K562 (cell line): ENCODE data around the gene ADPRM. TPM values are rescaled to one million over a fixed set of nuclear protein-coding genes. Genes with fewer than 3 reads are reported as not detected.

Experiments
- ATAC-seq: fragments of 200-7000 bp; cut with Tn5 transposase; 3 replicates; pipeline ENCODE4 v1.9.1; 2020; ENCODE audit warnings: moderate library complexity
- BruUV-seq: library from RNA; stranded (reverse); fragments of 400-500 nt; replicated peaks from 2 replicates; lab custom pipeline; 2021; lab: Mats Ljungman, UMichigan
- CTCF ChIA-PET: fragments of 300-600 bp; formaldehyde crosslinking; extraction: SDS; loops from one replicate; lab custom pipeline; 2021; ENCODE audit warnings: low intra/inter-chr PET ratio; lab: Yijun Ruan, JAX
- POLR2A ChIA-PET: fragments of 300-600, 350-650 bp; sonication (Branson Sonifier 250); formaldehyde crosslinking; extraction: SDS; loops from one replicate; lab custom pipeline; 2021; ENCODE audit warnings: antibody characterized with exemption, inconsistent platforms; lab: Yijun Ruan, JAX
- DNase-seq, 4 experiments: peaks; one replicate each; pipeline versions ENCODE4 v3.0.0 to v3.0.0-alpha.2; 2011 to 2018; ENCODE audit warnings: low spot score in 3 of 4, mixed read lengths in 3 of 4; ENCODE audit errors: extremely low read depth in 1 of 4
- FAIRE-seq: peaks from 2 replicates; lab custom pipeline; 2011; peaks lifted over from hg19 to GRCh38; lab: Jason Lieb, UNC
- H2AFZ ChIP-seq: 2 replicates; pipeline ENCODE4 v1.6.0; 2011; ENCODE audit warnings: low read depth, low read length, control low read depth, inconsistent platforms
- H3K27ac ChIP-seq: fragments of 200-600 bp; 3 replicates; pipeline ENCODE4 v1.8.0; 2011; ENCODE audit warnings: low read depth, mild to moderate bottlenecking, control low read depth, inconsistent platforms, low read length, moderate library complexity, mixed read lengths; ENCODE audit errors: extremely low read depth
- H3K27me3 ChIP-seq, 2 experiments: fragments of 300-600 bp in 1 of 2; 2 replicates in 1 of 2; 3 replicates in 1 of 2; pipeline versions ENCODE4 v1.6.0 to v1.8.0; 2011; ENCODE audit warnings: inconsistent platforms in 2 of 2, low read length in 2 of 2, mild to moderate bottlenecking in 1 of 2, mixed read lengths in 1 of 2, moderate library complexity in 1 of 2; ENCODE audit not compliant: control insufficient read depth in 2 of 2, insufficient read depth in 2 of 2
- H3K36me3 ChIP-seq: fragments of 300-600 bp; 3 replicates; pipeline ENCODE4 v1.8.0; 2011; ENCODE audit warnings: mild to moderate bottlenecking, low read length, inconsistent platforms; ENCODE audit not compliant: control insufficient read depth, insufficient read depth
- H3K4me1 ChIP-seq, 2 experiments: fragments of 200-600 bp in 1 of 2; replicated peaks in 1 of 2; 2 replicates in 1 of 2; 3 replicates in 1 of 2; pipeline versions ENCODE4 v1.5.1 to v1.8.0; 2011; ENCODE audit warnings: inconsistent platforms in 2 of 2, low read length in 2 of 2, mild to moderate bottlenecking in 1 of 2, mixed read lengths in 1 of 2, moderate library complexity in 1 of 2; ENCODE audit not compliant: control insufficient read depth in 2 of 2, insufficient read depth in 2 of 2
- H3K4me2 ChIP-seq: 2 replicates; pipeline ENCODE4 v1.6.1; 2011; ENCODE audit warnings: low read length, control low read depth, inconsistent platforms, mixed read lengths; ENCODE audit not compliant: insufficient read depth
- H3K4me3 ChIP-seq: fragments of 200-600 bp; sonication (generic), shearing (Covaris generic); 2 replicates; pipeline ENCODE4 v1.5.1; 2016; ENCODE audit warnings: control low read depth, inconsistent platforms
- H3K79me2 ChIP-seq: fragments of 200-600 bp; 3 replicates; pipeline ENCODE4 v1.8.0; 2011; ENCODE audit warnings: low read length, inconsistent platforms; ENCODE audit not compliant: control insufficient read depth, insufficient read depth
- H3K9ac ChIP-seq, 2 experiments: 2 replicates each; pipeline versions ENCODE4 v1.6.0 to v1.6.1; 2011; ENCODE audit warnings: low read depth in 2 of 2, low read length in 2 of 2, control low read depth in 1 of 2, inconsistent platforms in 1 of 2, mild to moderate bottlenecking in 1 of 2, mixed read lengths in 1 of 2; ENCODE audit not compliant: insufficient read depth in 1 of 2
- H3K9me1 ChIP-seq: one replicate; pipeline ENCODE4 v1.6.0; 2011; ENCODE audit warnings: inconsistent platforms, mild to moderate bottlenecking, low read length, moderate library complexity; ENCODE audit not compliant: control insufficient read depth, insufficient read depth
- H3K9me3 ChIP-seq: replicated peaks from 2 replicates; pipeline ENCODE4 v1.5.1; 2011; ENCODE audit warnings: low read depth, low read length, inconsistent platforms; ENCODE audit not compliant: control insufficient read depth, insufficient read depth
- H4K20me1 ChIP-seq: replicated peaks from 2 replicates; pipeline ENCODE4 v1.6.1; 2011; ENCODE audit warnings: low read length, inconsistent platforms, mixed read lengths; ENCODE audit not compliant: control insufficient read depth, insufficient read depth
- CCAR2 ChIP-seq: fragments of 200-400 bp; formaldehyde crosslinking; IDR thresholded peaks from 2 replicates; pipeline ENCODE4 v1.6.1; 2017; ENCODE audit warnings: mild to moderate bottlenecking, low read depth, low read length
- GABPB1 ChIP-seq: sonication (generic); formaldehyde crosslinking; IDR thresholded peaks from 2 replicates; pipeline ENCODE4 v1.8.0; 2022; ENCODE audit warnings: mild to moderate bottlenecking, missing genetic modification reagents
- HDAC2 ChIP-seq: fragments of 450-650 bp; IDR thresholded peaks from 2 replicates; pipeline ENCODE4 v1.6.1; 2016; ENCODE audit warnings: mild to moderate bottlenecking
- HDAC6 ChIP-seq: IDR thresholded peaks from 2 replicates; pipeline ENCODE4 v1.6.1; 2012; ENCODE audit warnings: low read depth, mild to moderate bottlenecking, control low read depth, inconsistent platforms, low read length, moderate library complexity
- HNRNPK ChIP-seq: fragments of 200-400 bp; formaldehyde crosslinking; IDR thresholded peaks from one replicate; pipeline ENCODE4 v1.6.1; 2018; ENCODE audit warnings: mild to moderate bottlenecking, low read depth, low read length; ENCODE audit not compliant: poor library complexity, severe bottlenecking
- KDM2B ChIP-seq: fragments of 250-450 bp; sonication (Bioruptor Pico); IDR thresholded peaks from 2 replicates; pipeline ENCODE4 v1.8.0; 2021; ENCODE audit warnings: mild to moderate bottlenecking, moderate library complexity
- KLF1 ChIP-seq: fragments of 450-650 bp; IDR thresholded peaks from 2 replicates; pipeline ENCODE4 v1.6.1; 2016; ENCODE audit warnings: missing genetic modification characterization, missing compliant biosample characterization
- MAFG ChIP-seq: fragments of 450-650 bp; conservative IDR thresholded peaks from 2 replicates; pipeline ENCODE4 v1.6.1; 2016; ENCODE audit warnings: missing genetic modification characterization, missing compliant biosample characterization
- MECOM ChIP-seq: fragments of 250-450 bp; sonication (Bioruptor Pico); IDR thresholded peaks from 2 replicates; pipeline ENCODE4 v1.8.0; 2022; ENCODE audit warnings: inconsistent platforms
- MEIS2 ChIP-seq: fragments of 450-650 bp; IDR thresholded peaks from 2 replicates; pipeline ENCODE4 v1.6.1; 2014; ENCODE audit warnings: mild to moderate bottlenecking; ENCODE audit not compliant: partially characterized antibody
- POLR2AphosphoS5 ChIP-seq: IDR thresholded peaks from 2 replicates; pipeline ENCODE4 v1.6.1; 2011; ENCODE audit warnings: mild to moderate bottlenecking, low read depth, low read length, moderate library complexity; ENCODE audit not compliant: control insufficient read depth, insufficient read depth
- POLR2B ChIP-seq: fragments of 450-650 bp; IDR thresholded peaks from 2 replicates; pipeline ENCODE4 v1.6.1; 2018; ENCODE audit warnings: low read depth; ENCODE audit not compliant: partially characterized antibody
- TBL1XR1 ChIP-seq, 2 experiments: IDR thresholded peaks; 2 replicates each; pipeline ENCODE4 v1.6.1; 2012; ENCODE audit warnings: improper control_type of control experiment in 2 of 2, low read length in 2 of 2, mild to moderate bottlenecking in 1 of 2
- UBTF ChIP-seq, 2 experiments: IDR thresholded peaks; 2 replicates each; pipeline ENCODE4 v1.6.1; 2012; ENCODE audit warnings: improper control_type of control experiment in 2 of 2, low read depth in 2 of 2, low read length in 2 of 2, borderline replicate concordance in 1 of 2
- YBX1 ChIP-seq: fragments of 450-650 bp; IDR thresholded peaks from 2 replicates; pipeline ENCODE4 v1.7.1; 2016; ENCODE audit warnings: mild to moderate bottlenecking
- WGBS: fragments of 100-300 bp; shearing (Covaris generic); methylation state at CpG from one replicate; pipeline ENCODE4 v1.1.6; 2016; ENCODE audit warnings: low coverage, mixed read lengths; ENCODE audit not compliant: insufficient coverage; ENCODE audit errors: missing lambda C conversion rate; 5-methylcytosine and 5-hydroxymethylcytosine counted together
- in situ Hi-C: fragments of 300-500 bp; cut with MboI; formaldehyde crosslinking; loops from 4 replicates; pipeline ENCODE4 v1.15.0; 2018; ENCODE audit warnings: inconsistent platforms, mixed read lengths
- intact Hi-C: fragments of 100-400 bp; cut with micrococcal nuclease; formaldehyde crosslinking; loops from 2 replicates; pipeline ENCODE4 v1.14.2; 2022
- polyA plus RNA-seq, 8 experiments: library from polyadenylated mRNA; depleted of rRNA in 4 of 8; stranded (reverse) in 5 of 8; unstranded in 3 of 8; fragments of >200 nt; fragmentation: Nextera tagmentation in 2 of 8; fragmentation: Illumina TruSeq in 1 of 8; extraction: Ambion mirVana in 2 of 8; extraction: Trizol in 1 of 8; gene quantifications; 2 replicates each; pipeline versions ENCODE4 v1.2.1 to v1.2.3, GENCODE V29; 2011 to 2014; ENCODE audit warnings: inconsistent platforms in 1 of 8, missing spikeins in 1 of 8
- total RNA-seq, 7 experiments: library from RNA; depleted of rRNA in 6 of 7; stranded (reverse); fragments of >200 nt in 6 of 7; fragmentation: Illumina TruSeq in 2 of 7; extraction: Trizol in 2 of 7; gene quantifications; 2 replicates each; pipeline versions ENCODE4 v1.2.1 to v1.2.3, GENCODE V29; 2011 to 2021; ENCODE audit warnings: low replicate concordance in 1 of 7

The ADPRM gene
- total and polyA plus RNA-seq, 9 of the 15 experiments (the other 6 are each of a cell fraction or from before 2014, with no cell fraction given) = 4.7 to 17.6 (median 6.2) TPM

- H3K4me1 ChIP-seq = no peaks in the 10 kb centered on the region
- TF ChIP-seq CCAR2 = no peak
- no peak for TF ChIP-seq YBX1
- no peak for TF ChIP-seq UBTF (IDR thresholded peaks at IDR 0.05; ENCODE audit: borderline replicate concordance in 1 of 2, low read depth in 2 of 2, low read length in 2 of 2)
- TF ChIP-seq KDM2B (CRISPR knock-in tag) = no peak
- TF ChIP-seq POLR2B = no peak
- no peak for TF ChIP-seq KLF1 (tag)
- TF ChIP-seq HDAC2 = no peak
- TF ChIP-seq POLR2AphosphoS5 = no peak
- TF ChIP-seq MECOM (CRISPR knock-in tag) = no peak
- TF ChIP-seq MEIS2 = no peak
- no peak for TF ChIP-seq HNRNPK
- TF ChIP-seq HDAC6 = no peak
- TF ChIP-seq MAFG (tag) = no peak
- TF ChIP-seq GABPB1 = no peak
- no peak for TF ChIP-seq TBL1XR1 (IDR thresholded peaks at IDR 0.05; ENCODE audit: low read length in 2 of 2)
- TF ChIP-seq, all 486 proteins: peak for 0
- ChIA-PET POLR2A (no interaction called here), CTCF (no interaction called here)
- BruUV-seq = no TSS peak
- Histone ChIP-seq H3K9me3 (no peaks in the 10 kb centered on the region), H3K9me1 (no peaks in the 10 kb centered on the region), H3K4me2 (no peak overlapping the region), H2AFZ (no peak overlapping the region), H3K79me2 (no peaks in the 10 kb centered on the region), H4K20me1 (peaks cover 6% of the 10 kb centered on the region; the same call in 1 of the 2 replicates), H3K9ac (no peak overlapping the region), H3K27me3 (peaks cover 3 to 16% of the 10 kb centered on the region in 2 experiments; a peak in 3 of 5 replicates), H3K4me3 (no peak overlapping the region), H3K27ac (no peak overlapping the region), H3K36me3 (no peaks in the 10 kb centered on the region)
- in situ Hi-C loops (no loop called here), intact Hi-C loops (no loop called here)
- ATAC-seq = no peak
- DNase-seq = no peak
- FAIRE-seq = no peak
- WGBS = 5% methylated on average over 12 of the region's 14 CpGs
Measured at GRCh38 chr17:10754861-10755591, 57.6 kb downstream of the ADPRM start.
